ENCODE data around the gene LOC101059915.
"Not testable (repeated sequence)": the region's sequence is repeated elsewhere in the genome, so short reads cannot be mapped to it uniquely, and the experiment has no call there.

The LOC101059915 gene

GRCh38 chrX:71644406-71644805 is 22.9 kb upstream of the LOC101059915 start:
- DNase-seq = not testable (repeated sequence)

- no peak for DNase-seq
Measured at GRCh38 chrX:71650333-71650969, 16.9 kb upstream of the LOC101059915 start.

GRCh38 chrX:71652405-71652804 is 14.9 kb upstream of the LOC101059915 start:
- peak; percentile 16 to 39 for DNase-seq

- DNase-seq = no peak
Measured at GRCh38 chrX:71653344-71653743, 14.0 kb upstream of the LOC101059915 start.

DNA sequence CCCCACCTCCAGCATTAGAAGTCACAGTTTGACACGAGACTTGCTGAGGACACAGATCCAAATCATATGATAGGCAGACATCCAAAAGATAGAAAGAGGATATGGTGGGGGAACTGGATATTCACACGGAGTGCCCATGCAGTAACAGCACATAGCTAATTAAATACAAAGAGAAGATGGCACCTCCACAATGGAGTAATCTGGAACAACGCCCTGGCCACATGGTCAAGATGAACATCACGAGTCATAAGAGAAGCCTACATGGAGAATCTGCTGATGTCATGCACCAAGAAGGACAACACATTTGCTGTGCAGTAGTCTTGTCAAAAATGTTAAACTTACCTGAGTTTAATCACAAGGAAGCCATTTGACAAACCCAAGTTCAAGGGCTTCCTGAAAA is 10.1 kb upstream of the LOC101059915 start:
- no peak for DNase-seq

DNA sequence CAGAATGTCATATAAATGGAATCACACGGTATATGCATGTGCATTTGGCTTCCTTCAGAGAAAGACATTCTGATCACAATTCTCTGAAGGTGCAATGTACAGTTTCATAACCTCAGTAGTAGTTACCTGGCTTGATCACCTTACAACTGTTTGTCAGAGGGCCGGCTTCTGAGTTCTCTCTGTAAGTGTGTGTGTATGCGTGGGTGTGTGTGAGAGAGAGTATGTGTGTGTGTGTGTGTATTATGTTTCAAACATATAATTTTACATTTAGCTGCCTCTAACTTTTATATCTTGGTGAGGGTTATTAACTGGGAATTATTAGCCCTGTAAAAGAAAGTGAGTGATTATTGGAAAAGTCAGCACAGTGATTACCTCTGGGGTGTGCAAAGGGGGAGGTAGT is 8.0 kb upstream of the LOC101059915 start:
- no peak for DNase-seq

DNA sequence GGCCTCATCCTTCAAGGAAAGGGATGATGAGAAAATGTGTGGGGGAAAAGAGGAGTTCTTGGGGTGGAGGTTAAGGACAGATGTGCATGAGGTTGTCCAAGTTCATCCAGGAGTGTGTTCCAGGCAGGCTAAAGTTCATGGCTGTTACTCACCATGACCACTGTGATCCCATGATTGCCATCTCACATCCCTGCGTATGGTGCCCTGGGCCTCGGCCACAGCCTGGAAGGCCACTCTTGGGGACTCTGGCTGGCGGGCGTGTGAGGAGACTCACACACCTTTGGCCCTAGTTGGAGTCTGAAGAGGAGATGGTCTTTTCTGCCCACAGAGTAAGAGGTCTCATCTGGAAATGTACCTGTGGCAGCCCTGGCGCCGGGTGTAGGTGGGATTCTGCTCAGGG is 7.4 kb upstream of the LOC101059915 start:
- DNase-seq = no peak

DNA sequence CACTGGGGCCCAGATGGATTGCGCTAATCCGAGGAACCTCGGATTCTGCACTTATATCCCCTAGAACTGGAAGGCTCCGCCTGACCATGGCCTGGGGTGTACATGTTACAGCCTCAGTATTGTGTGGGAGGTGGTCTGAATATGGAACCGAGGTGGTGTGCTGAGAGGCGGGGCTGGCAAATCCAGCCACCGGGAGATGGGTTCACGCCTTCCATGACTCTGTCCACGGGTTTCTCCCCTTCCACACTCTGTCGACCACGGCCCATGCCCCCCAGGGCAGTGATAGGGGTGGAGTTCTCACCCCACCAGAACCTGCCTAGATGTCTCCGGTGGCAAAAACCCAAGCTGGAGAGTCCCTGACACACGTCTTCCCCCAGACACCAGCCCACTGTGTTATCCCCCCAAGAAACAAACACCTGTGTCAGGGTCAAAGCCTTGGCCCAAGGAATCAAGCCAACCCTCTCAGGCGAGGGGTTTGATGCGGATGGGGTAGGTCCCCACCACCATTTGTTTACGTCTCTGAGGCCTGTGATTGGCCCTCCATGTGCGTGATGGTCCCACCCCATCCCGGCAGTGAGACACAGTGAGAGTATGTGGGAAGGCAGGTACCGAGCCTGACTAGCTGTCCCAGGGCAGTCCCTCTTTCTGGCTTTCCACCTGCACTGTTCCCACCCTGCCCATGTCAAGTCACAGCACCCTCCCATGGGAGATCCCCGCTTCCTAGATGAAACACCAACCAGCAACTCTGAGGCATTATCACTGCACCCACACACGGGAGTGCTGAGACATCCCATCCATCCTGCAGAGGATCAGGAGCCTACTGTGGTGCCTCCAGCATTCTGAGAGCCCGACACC is 6.6 kb upstream of the LOC101059915 start:
- DNase-seq = no peak

DNA sequence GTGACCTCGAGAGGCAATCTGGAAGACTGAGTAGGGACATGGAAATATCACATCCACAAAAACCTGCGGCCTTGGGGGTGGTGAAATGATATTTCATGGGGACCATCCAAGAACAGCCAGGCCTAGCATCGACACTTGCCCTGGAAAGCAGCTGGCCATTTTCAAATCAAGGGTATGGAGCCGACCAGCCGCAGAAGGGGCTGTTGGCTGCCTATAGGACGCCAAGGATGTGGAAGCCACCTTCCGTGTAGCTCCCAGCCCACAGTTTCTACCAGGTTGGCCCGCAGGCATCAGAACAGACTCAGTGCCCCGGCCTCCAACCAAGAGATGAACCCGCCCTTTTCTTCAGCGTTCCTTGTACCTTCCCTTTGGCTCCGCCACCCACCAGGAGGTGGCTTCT is 5.4 kb upstream of the LOC101059915 start:
- no peak for DNase-seq

- DNase-seq = not testable (repeated sequence)
Measured at GRCh38 chrX:71662654-71663053, 4.7 kb upstream of the LOC101059915 start.

DNA sequence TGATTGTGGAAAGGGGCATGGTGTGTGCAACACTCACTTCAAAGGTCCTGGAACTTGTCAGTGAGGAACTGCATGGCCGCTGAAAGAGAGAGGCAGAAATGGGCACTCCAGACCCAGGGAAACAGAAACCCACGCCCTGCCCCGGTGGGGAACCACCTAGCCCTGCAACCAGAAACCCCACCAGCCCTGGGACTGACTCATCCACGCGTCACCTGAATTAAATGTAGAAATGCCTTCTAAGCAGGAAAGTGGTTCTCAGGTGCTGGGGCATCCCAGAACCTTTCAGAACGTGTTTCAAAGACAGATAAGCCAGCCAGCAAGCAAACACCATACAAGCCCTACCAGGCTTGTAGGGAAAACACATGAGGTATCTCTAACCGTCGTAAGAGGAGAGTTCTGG is 4.1 kb upstream of the LOC101059915 start:
- not testable (repeated sequence) for DNase-seq

- DNase-seq = peak; percentile 3 to 10
Measured at GRCh38 chrX:71664202-71664601, 3.1 kb upstream of the LOC101059915 start.

GRCh38 chrX:71664889-71665491 is 2.4 kb upstream of the LOC101059915 start:
- DNase-seq = no peak

- DNase-seq = no peak
Measured at GRCh38 chrX:71665747-71666146, 1.6 kb upstream of the LOC101059915 start.

GRCh38 chrX:71666240-71667223 is 814 bp upstream of the LOC101059915 start:
- no peak for DNase-seq

GRCh38 chrX:71668248-71668595 is 876 bp downstream of the LOC101059915 start:
- DNase-seq = no peak

DNA sequence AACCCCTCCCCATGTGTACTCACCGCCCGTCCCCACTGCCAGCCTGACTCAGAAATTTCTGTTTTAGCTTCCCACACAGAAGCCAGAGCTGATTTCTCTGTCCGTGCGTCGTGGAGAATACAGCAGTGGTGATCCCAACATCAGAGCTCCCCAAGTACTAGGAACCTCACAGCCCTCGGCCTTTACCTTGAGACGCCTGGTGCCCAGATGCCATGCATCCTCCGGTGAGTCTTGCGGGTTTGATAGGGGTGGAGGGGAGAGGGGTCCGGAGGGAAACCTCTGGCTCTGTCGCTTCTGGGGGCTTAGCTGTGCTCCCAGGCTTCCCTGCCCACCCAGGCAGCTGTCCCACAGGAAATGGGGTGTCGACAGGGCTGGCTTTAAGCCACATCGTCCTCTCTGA is 2.1 kb downstream of the LOC101059915 start:
- DNase-seq = no peak

- peak in 1 of 2 experiments; percentile 32 for DNase-seq
Measured at GRCh38 chrX:71669947-71670346, 2.6 kb downstream of the LOC101059915 start.

DNA sequence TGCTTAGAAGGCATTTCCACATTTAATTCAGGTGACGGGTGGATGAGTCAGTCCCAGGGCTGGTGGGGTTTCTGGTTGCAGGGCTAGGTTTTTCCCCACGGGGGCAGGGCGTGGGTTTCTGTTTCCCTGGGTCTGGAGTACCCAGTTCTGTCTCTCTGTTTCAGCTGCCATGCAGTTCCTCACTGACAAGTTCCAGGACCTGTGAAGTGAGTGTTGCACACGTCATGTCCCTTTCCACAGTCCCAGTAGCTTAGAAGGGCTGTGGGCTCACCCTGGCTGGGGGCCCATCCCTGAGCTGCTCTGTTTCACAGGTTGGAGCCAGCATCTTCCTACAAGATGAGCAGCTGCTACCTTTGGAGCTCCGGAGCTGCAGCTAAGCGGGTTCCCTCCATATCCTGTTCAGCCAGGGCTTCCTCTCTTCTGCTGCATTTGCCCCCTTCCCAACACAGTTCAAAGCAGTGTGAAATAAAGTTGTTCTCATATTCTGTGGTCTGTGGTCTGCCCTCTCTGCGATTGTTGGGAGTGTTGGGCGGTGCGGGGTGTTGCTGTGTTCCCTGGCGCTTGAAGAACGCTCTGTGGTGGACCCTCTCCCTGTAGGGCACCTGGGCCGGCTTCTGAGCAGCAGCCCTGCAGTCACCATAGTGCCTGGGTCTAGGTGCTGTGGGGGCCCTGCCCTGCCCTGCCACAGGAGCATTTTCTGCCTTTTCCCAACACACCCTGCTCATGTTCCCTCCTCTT is 3.9 kb downstream of the LOC101059915 start:
- DNase-seq = no peak

DNA sequence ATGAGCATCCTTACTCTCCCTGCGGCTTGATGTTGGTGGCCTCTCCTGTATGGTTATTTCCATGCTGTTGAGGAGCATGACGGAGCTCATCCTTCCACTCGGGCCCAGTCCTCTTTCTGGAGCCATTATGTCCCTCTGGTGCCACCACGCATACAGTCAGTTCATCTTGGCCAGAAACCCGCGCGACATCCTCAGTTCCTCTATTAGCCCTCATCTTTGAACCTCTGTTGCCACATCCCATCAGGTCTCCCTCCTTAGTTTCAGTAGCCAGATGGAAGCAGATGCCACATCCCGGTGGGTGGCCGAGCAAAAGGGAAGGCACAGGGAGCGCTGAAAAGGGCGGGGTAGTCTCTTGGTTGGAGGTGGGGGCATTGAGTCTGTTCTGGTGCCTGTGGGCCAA is 4.6 kb downstream of the LOC101059915 start:
- DNase-seq = no peak

DNA sequence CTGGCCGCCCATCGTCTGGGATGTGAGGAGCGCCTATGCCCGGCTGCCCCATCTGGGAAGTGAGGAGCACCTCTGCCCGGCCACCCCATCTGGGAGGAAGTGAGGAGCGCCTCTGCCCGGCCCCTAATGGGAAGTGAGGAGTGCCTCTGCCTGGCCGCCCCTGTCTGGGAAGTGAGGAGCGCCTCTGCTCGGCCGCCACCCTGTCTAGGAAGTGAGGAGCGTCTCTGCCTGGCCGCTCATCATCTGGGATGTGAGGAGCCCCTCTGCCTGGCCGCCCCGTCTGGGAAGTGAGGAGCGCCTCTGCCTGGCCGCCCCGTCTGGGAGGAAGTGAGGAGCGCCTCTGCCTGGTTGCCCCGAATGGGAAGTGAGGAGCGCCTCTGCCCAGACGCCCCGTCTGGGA is 8.3 kb downstream of the LOC101059915 start:
- DNase-seq = not testable (repeated sequence)
